CMK (cell line): ENCODE data around the gene KRT78.
"Not testable (repeated sequence)": the region's sequence is repeated elsewhere in the genome, so short reads cannot be mapped to it uniquely, and the experiment has no call there.

ENCODE experiments used
- DNase-seq: peaks from one replicate; pipeline ENCODE4 v3.0.0-alpha.2; 2010; ENCODE audit warnings: low read depth

The KRT78 gene

GRCh38 chr12:52848661-52849255, at the start of gene KRT78:
Gene KRT78 (minus strand): TSS chr12:52848994. CDS start chr12:52848930, 64 bp downstream.
- no peak for DNase-seq

- DNase-seq = no peak
Measured at GRCh38 chr12:52896190-52897100, 47.7 kb upstream of the KRT78 start.

GRCh38 chr12:52895726-52896189, 47.0 kb upstream of the KRT78 start:
- DNase-seq = no peak

GRCh38 chr12:52892974-52893373, 44.2 kb upstream of the KRT78 start:
- DNase-seq = no peak

- no peak for DNase-seq
Measured at GRCh38 chr12:52892207-52892852, 43.5 kb upstream of the KRT78 start.

- no peak for DNase-seq
Measured at GRCh38 chr12:52891044-52891443, 42.2 kb upstream of the KRT78 start.

GRCh38 chr12:52890417-52890816, 41.6 kb upstream of the KRT78 start:
- DNase-seq = no peak

GRCh38 chr12:52884526-52885293, 35.9 kb upstream of the KRT78 start:
- no peak for DNase-seq

GRCh38 chr12:52880499-52880898, 31.7 kb upstream of the KRT78 start:
- DNase-seq = not testable (repeated sequence)

GRCh38 chr12:52879394-52880351, 30.9 kb upstream of the KRT78 start:
- DNase-seq = no peak

- DNase-seq = no peak
Measured at GRCh38 chr12:52878507-52879393, 30.0 kb upstream of the KRT78 start.

GRCh38 chr12:52877242-52877641, 28.4 kb upstream of the KRT78 start:
- no peak for DNase-seq

- DNase-seq = no peak
Measured at GRCh38 chr12:52876372-52876771, 27.6 kb upstream of the KRT78 start.

GRCh38 chr12:52874573-52875435, 26.0 kb upstream of the KRT78 start:
- no peak for DNase-seq

GRCh38 chr12:52873832-52874572, 25.2 kb upstream of the KRT78 start:
- no peak for DNase-seq

GRCh38 chr12:52873513-52873831, 24.7 kb upstream of the KRT78 start:
- DNase-seq = no peak

- DNase-seq = no peak
Measured at GRCh38 chr12:52872644-52873389, 24.0 kb upstream of the KRT78 start.
